NB4 (cell line): ENCODE data around the gene OSBPL9.

Experiments
- DNase-seq: peaks from one replicate; pipeline ENCODE4 v3.0.0; 2010; ENCODE audit warnings: low read depth
- H3K4me3 ChIP-seq: one replicate; pipeline ENCODE4 v1.5.1; 2011; ENCODE audit warnings: mild to moderate bottlenecking, low read depth, low read length, moderate library complexity
- CTCF ChIP-seq: IDR thresholded peaks from one replicate; pipeline ENCODE4 v1.5.1; 2012; ENCODE audit warnings: low read depth, low read length
- MAX ChIP-seq: IDR thresholded peaks from 2 replicates; pipeline ENCODE4 v1.6.1; 2011; ENCODE audit warnings: low read depth, low read length
- MYC ChIP-seq: IDR thresholded peaks from 2 replicates; pipeline ENCODE4 v1.6.1; 2011; ENCODE audit warnings: low read depth, low read length
- POLR2A ChIP-seq: IDR thresholded peaks from 2 replicates; pipeline ENCODE4 v1.6.1; 2011; ENCODE audit warnings: mild to moderate bottlenecking; ENCODE audit not compliant: insufficient read length; ENCODE audit errors: extremely low read depth

Gene OSBPL9

GRCh38 chr1:51784997-51785421 is 168.1 kb downstream of the OSBPL9 start:
- no peak overlapping the region for H3K4me3 ChIP-seq
- no peak for DNase-seq
- TF ChIP-seq MYC (no peak), CTCF (no peak), POLR2A (no peak), MAX (no peak)

GRCh38 chr1:51788938-51789337 is 172.0 kb downstream of the OSBPL9 start:
- DNase-seq = no peak
- no peak overlapping the region for H3K4me3 ChIP-seq
- TF ChIP-seq CTCF (no peak), POLR2A (no peak), MYC (no peak), MAX (no peak)

- H3K4me3 ChIP-seq = no peak overlapping the region
- DNase-seq = no peak
- no peak for TF ChIP-seq MAX
These were observed 172.4 kb downstream of the OSBPL9 start for GRCh38 chr1:51789342-51789741.

GRCh38 chr1:51790385-51790784 is 173.5 kb downstream of the OSBPL9 start:
- no peak for TF ChIP-seq CTCF
- no peak for TF ChIP-seq MAX
- no peak for TF ChIP-seq POLR2A
- no peak for TF ChIP-seq MYC
- DNase-seq = no peak
- no peak overlapping the region for H3K4me3 ChIP-seq

GRCh38 chr1:51791888-51792287 is 175.0 kb downstream of the OSBPL9 start:
- DNase-seq = no peak
- TF ChIP-seq MAX = no peak
- no peak for TF ChIP-seq CTCF
- TF ChIP-seq POLR2A = no peak
- TF ChIP-seq MYC = no peak
- no peak overlapping the region for H3K4me3 ChIP-seq

- no peak overlapping the region for H3K4me3 ChIP-seq
- peak; percentile 42 for DNase-seq
- TF ChIP-seq POLR2A (no peak), MYC (no peak), MAX (no peak)
These were observed 176.0 kb downstream of the OSBPL9 start for GRCh38 chr1:51792864-51793263.

- TF ChIP-seq MAX (no peak), POLR2A (no peak), CTCF (no peak)
- no peak overlapping the region for H3K4me3 ChIP-seq
- no peak for DNase-seq
These were observed 177.4 kb downstream of the OSBPL9 start for GRCh38 chr1:51794260-51794659.
